Fibroblast of lung (primary cell): ENCODE results near the gene C1QTNF8. TPM values are rescaled to one million over a fixed set of nuclear protein-coding genes. Genes with fewer than 3 reads are reported as not detected.

Experiments used
- DNase-seq, 2 donors: peaks; one replicate each; pipeline versions ENCODE4 v3.0.0 to v3.0.0-alpha.2; 2010; ENCODE audit warnings: low read depth in 2 of 2
- H2AFZ ChIP-seq: 2 replicates; pipeline ENCODE4 v1.5.1; 2012; ENCODE audit warnings: low read length, control low read depth, inconsistent platforms
- H3K27ac ChIP-seq: 2 replicates; pipeline ENCODE4 v1.5.1; 2011; ENCODE audit warnings: low read length, control low read depth; ENCODE audit not compliant: insufficient read depth
- H3K27me3 ChIP-seq: 2 replicates; pipeline ENCODE4 v1.5.1; 2011; ENCODE audit warnings: mild to moderate bottlenecking, low read length; ENCODE audit not compliant: control insufficient read depth, insufficient read depth
- H3K36me3 ChIP-seq: 2 replicates; pipeline ENCODE4 v1.5.1; 2011; ENCODE audit warnings: low read length; ENCODE audit not compliant: control insufficient read depth, insufficient read depth
- H3K4me1 ChIP-seq: 2 replicates; pipeline ENCODE4 v1.5.1; 2011; ENCODE audit warnings: low read length; ENCODE audit not compliant: control insufficient read depth, insufficient read depth; ENCODE audit errors: extremely low read depth
- H3K4me2 ChIP-seq: 2 replicates; pipeline ENCODE4 v1.5.1; 2011; ENCODE audit warnings: low read length, control low read depth; ENCODE audit not compliant: insufficient read depth; ENCODE audit errors: extremely low read depth
- H3K4me3 ChIP-seq, 4 experiments: fragments of 200-600 bp in 1 of 4; sonication (generic) in 1 of 4; replicated peaks in 1 of 4; 2 replicates each; pipeline ENCODE4 v1.5.1; 2011 to 2016; ENCODE audit warnings: low read length in 4 of 4, low read depth in 3 of 4, mild to moderate bottlenecking in 3 of 4, control low read depth in 2 of 4, inconsistent platforms in 1 of 4, mixed read lengths in 1 of 4; ENCODE audit not compliant: insufficient read depth in 1 of 4; ENCODE audit errors: control extremely low read depth in 1 of 4
- H3K79me2 ChIP-seq: 2 replicates; pipeline ENCODE4 v1.5.1; 2012; ENCODE audit warnings: mild to moderate bottlenecking, low read length, inconsistent platforms; ENCODE audit not compliant: control insufficient read depth, insufficient read depth
- H3K9ac ChIP-seq: 2 replicates; pipeline ENCODE4 v1.5.1; 2011; ENCODE audit warnings: mild to moderate bottlenecking, low read length, control low read depth; ENCODE audit not compliant: insufficient read depth
- H3K9me3 ChIP-seq: 2 replicates; pipeline ENCODE4 v1.5.1; 2012; ENCODE audit warnings: low read depth, low read length; ENCODE audit not compliant: control insufficient read depth, insufficient read depth
- H4K20me1 ChIP-seq: 2 replicates; pipeline ENCODE4 v1.5.1; 2011; ENCODE audit warnings: low read length; ENCODE audit not compliant: control insufficient read depth, insufficient read depth; ENCODE audit errors: extremely low read depth
- CTCF ChIP-seq, 2 donors: IDR thresholded peaks in 1 of 2; conservative IDR thresholded peaks in 1 of 2; 1 replicate in 1 of 2; 2 replicates in 1 of 2; pipeline ENCODE4 v1.5.1; 2011 to 2012; ENCODE audit warnings: low read length in 2 of 2, control low read depth in 1 of 2, inconsistent platforms in 1 of 2, low read depth in 1 of 2, mild to moderate bottlenecking in 1 of 2
- EZH2 ChIP-seq: IDR thresholded peaks from 2 replicates; pipeline ENCODE4 v1.5.1; 2012; ENCODE audit warnings: low read length, control low read depth, mild to moderate bottlenecking; ENCODE audit errors: missing control alignments
- polyA plus RNA-seq, 2 donors: library from polyadenylated mRNA; depleted of rRNA in 1 of 2; stranded (reverse) in 1 of 2; unstranded in 1 of 2; fragments of >200 nt; gene quantifications; 2 replicates each; pipeline ENCODE4 v1.2.1, GENCODE V29; 2011 to 2012; ENCODE audit warnings: missing spikeins in 1 of 2
- total RNA-seq: library from RNA; depleted of rRNA; stranded (reverse); fragments of >200 nt; gene quantifications from 2 replicates; pipeline ENCODE4 v1.2.1, GENCODE V29; 2014

Gene C1QTNF8
- total and polyA plus RNA-seq, 2 donors (not counting 1 experiment from before 2014, with no cell fraction given): not detected

- H3K79me2 ChIP-seq: no peaks in the 10 kb centered on the region
- no peak overlapping the region for H3K9ac ChIP-seq
- H3K36me3 ChIP-seq: no peaks in the 10 kb centered on the region
- TF ChIP-seq CTCF (conservative IDR thresholded peaks at IDR 0.05 in 1 of 2, IDR thresholded peaks at IDR 0.05 in 1 of 2; ENCODE audit: low read depth in 1 of 2, low read length in 2 of 2) (no peak), EZH2 (no peak)
- no peak overlapping the region for H2AFZ ChIP-seq
- no peaks in the 10 kb centered on the region for H4K20me1 ChIP-seq
- H3K4me3 ChIP-seq: no peak overlapping the region
- no peak overlapping the region for H3K27ac ChIP-seq
- H3K4me2 ChIP-seq: no peak overlapping the region
- no peaks in the 10 kb centered on the region for H3K27me3 ChIP-seq
- no peaks in the 10 kb centered on the region for H3K4me1 ChIP-seq
- no peak for DNase-seq
- no peaks in the 10 kb centered on the region for H3K9me3 ChIP-seq
Observed at GRCh38 chr16:1127971-1128715, 32.1 kb upstream of the C1QTNF8 start.

- Histone ChIP-seq H2AFZ (no peak overlapping the region), H3K4me3 (no peak overlapping the region)
- no peak for TF ChIP-seq CTCF (conservative IDR thresholded peaks at IDR 0.05 in 1 of 2, IDR thresholded peaks at IDR 0.05 in 1 of 2; ENCODE audit: low read depth in 1 of 2, low read length in 2 of 2)
- TF ChIP-seq EZH2: no peak
Observed at GRCh38 chr16:1127101-1127500, 31.1 kb upstream of the C1QTNF8 start.

GRCh38 chr16:1126586-1126985 lies 30.5 kb upstream of the C1QTNF8 start:
- Histone ChIP-seq H3K27ac (no peak overlapping the region), H2AFZ (no peak overlapping the region), H3K4me1 (no peaks in the 10 kb centered on the region), H4K20me1 (no peaks in the 10 kb centered on the region), H3K4me2 (no peak overlapping the region), H3K36me3 (no peaks in the 10 kb centered on the region), H3K9me3 (no peaks in the 10 kb centered on the region), H3K9ac (no peak overlapping the region), H3K27me3 (no peaks in the 10 kb centered on the region), H3K79me2 (no peaks in the 10 kb centered on the region), H3K4me3 (no peak overlapping the region)
- TF ChIP-seq CTCF (conservative IDR thresholded peaks at IDR 0.05 in 1 of 2, IDR thresholded peaks at IDR 0.05 in 1 of 2; ENCODE audit: low read depth in 1 of 2, low read length in 2 of 2) (no peak), EZH2 (no peak)
- DNase-seq: no peak

More at GRCh38 chr16:1127101-1127500, 31.1 kb upstream of the C1QTNF8 start:
- Histone ChIP-seq H3K9me3 (no peaks in the 10 kb centered on the region), H3K79me2 (no peaks in the 10 kb centered on the region), H3K4me2 (no peak overlapping the region), H3K9ac (no peak overlapping the region), H3K27me3 (no peaks in the 10 kb centered on the region), H4K20me1 (no peaks in the 10 kb centered on the region), H3K27ac (no peak overlapping the region), H3K36me3 (no peaks in the 10 kb centered on the region), H3K4me1 (no peaks in the 10 kb centered on the region)
- no peak for DNase-seq
